Fibroblast of lung (primary cell): ENCODE results near the gene TMCC3.

Source experiments
- CTCF ChIP-seq, 2 donors: IDR thresholded peaks in 1 of 2; conservative IDR thresholded peaks in 1 of 2; 1 replicate in 1 of 2; 2 replicates in 1 of 2; pipeline ENCODE4 v1.5.1; 2011 to 2012; ENCODE audit warnings: low read length in 2 of 2, control low read depth in 1 of 2, inconsistent platforms in 1 of 2, low read depth in 1 of 2, mild to moderate bottlenecking in 1 of 2
- EZH2 ChIP-seq: IDR thresholded peaks from 2 replicates; pipeline ENCODE4 v1.5.1; 2012; ENCODE audit warnings: low read length, control low read depth, mild to moderate bottlenecking; ENCODE audit errors: missing control alignments

- TF ChIP-seq CTCF (conservative IDR thresholded peaks at IDR 0.05 in 1 of 2, IDR thresholded peaks at IDR 0.05 in 1 of 2; ENCODE audit: low read depth in 1 of 2, low read length in 2 of 2): no peak
- TF ChIP-seq EZH2: no peak
Observed at GRCh38 chr12:94618995-94619695, 31.2 kb downstream of the TMCC3 start.
